HG02759 (cell line): ENCODE data around the gene IL1RAPL2.

Experiments used
- ATAC-seq: cut with Tn5 transposase; IDR thresholded peaks from one replicate; pipeline ENCODE4 v1.9.1; 2021; ENCODE audit warnings: mild to moderate bottlenecking, moderate library complexity; ENCODE audit not compliant: unreplicated experiment

Gene IL1RAPL2

DNA sequence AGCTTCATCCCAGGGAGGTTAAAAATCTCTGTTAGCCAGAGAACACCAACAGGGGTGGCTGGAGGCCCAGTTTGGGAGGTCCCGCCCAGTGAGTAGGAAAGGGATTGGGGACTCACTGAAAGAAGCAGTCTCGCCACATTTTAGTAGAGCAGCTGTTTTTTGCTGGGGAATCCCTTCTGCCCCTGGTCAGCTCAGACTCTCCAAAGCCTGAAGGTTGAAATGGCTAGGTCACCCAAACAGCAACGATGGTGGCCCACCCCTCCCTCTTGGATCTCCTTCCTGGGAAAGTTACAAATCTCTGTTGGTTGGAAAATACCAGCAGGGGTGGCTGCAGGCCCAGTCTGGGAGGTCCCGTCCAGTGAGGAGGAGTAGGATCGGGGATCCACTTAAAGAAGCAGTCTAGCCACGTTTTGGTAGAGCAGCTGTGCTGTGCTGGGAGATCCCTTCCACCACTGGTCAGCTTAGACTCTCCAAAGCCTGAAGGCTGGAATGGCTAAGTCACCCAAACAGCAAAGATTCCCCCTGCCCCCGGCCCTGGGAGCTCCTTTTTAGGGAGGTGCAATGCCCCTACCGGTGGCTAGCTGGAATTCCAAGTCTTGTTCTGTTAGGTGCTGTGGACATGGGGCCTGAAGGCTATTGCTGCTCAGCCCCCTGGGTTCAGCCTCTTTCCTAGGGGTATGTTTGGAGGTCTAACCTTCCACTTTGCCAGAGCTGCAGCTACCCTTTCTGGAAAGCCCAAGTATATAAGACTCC, 694.5 kb downstream of the IL1RAPL2 start:
- no peak for ATAC-seq

DNA sequence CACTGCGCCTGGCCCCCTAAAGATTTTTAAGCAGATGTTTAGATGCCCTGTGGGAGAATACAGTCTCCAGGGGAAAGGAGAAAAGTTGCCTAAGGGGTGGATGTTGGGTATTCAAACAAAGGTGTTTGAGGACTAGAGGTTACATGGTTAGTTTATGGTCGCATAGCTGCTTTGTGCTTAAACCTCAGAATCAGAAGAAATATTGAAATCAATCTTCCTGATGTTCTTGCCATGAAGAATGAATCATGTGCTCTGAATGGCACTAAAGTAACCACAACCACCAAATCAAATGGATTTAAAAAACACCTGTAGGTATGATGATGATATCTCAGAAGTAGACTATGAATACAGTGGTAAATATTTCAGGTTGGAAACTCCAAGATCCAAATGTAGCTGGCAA, 697.2 kb downstream of the IL1RAPL2 start:
- no peak for ATAC-seq

DNA sequence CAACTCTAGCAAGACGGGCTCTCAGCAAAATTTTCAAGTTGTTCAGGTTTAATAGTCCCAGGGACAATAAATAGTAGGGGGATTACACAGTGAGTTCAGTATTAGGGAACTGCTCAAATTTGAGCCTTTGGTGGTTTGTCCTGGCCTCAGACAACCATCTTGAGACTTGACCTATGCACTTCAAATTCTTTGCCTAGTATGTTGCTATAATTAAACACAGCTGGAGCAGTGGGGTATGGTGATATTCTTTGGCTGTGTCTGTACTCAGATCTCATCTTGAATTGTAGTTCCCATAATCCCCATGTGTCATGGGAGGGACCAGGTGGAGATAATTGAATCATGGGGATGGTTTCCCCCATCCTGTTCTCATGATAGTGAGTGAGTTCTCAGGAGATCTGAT, 697.8 kb downstream of the IL1RAPL2 start:
- ATAC-seq: no peak

DNA sequence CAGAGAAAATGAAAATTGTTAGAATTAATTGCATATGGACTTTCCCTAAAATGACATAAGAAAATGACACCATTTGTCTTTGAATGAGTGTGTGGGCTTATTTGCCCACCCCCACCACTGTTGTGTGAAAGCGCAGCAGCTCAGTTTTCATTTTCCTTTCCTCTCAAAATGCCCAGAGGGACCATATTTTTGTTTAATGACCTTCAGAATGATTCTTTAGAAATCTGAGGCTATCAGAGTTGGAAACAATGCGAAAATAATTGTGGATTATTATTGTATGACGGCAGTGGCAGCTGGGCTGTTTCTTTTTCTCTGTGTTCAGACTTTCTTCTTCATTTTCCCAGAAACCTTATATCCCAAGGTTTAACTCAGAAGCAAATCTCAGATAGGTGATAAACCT, 699.1 kb downstream of the IL1RAPL2 start:
- no peak for ATAC-seq

DNA sequence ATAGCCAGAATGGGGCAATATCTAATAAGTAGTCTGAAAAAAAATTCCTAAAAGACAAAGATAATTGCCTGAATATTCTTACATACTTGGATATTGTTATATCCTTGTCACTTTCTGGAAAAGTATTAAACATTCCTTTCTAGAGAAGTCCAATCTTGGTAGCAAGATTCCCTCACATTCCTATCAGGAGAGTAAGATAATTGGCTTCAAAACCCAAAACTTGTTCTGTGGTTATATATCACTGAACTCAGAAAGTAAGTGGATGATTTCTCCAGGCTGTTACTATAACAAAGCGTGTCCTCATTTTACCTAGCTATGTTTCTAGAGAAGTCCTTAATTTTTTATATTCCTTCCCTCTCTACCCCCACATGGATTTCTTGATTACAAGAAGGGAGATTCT, 700.5 kb downstream of the IL1RAPL2 start:
- no peak for ATAC-seq

DNA sequence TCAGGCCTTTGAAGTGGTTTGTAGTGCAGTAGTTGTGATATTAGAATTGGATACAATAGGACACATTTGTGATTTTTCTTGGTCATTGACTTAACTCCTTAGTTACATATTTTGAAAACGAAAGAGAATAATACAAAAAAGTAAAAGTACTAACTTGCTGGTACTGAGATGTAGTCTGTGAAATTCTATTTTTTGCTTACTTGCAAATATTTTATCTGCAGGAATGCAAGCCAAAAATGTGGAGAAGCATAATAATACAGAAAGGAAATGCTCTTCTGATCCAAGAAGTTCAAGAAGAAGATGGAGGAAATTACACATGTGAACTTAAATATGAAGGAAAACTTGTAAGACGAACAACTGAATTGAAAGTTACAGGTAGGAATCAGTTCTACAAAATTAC, 701.2 kb downstream of the IL1RAPL2 start:
- ATAC-seq: no peak

DNA sequence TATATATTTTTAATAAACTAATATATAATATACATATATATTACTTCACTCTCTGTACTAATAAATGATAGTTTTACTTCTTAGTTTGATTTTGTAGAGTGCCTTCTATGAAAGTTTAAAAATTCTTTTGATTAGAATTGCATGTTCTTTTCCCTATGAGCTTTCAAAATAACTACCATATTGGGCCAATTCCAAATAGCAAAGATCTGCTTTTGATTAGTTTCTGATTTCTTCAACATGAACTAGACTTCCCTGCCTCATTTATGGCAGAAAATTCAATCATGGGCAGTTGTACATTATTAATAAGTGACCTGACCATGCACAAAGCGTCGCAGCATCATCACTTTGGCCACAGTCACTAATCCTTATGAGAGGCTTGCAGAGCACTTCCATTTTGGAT, 703.4 kb downstream of the IL1RAPL2 start:
- no peak for ATAC-seq

DNA sequence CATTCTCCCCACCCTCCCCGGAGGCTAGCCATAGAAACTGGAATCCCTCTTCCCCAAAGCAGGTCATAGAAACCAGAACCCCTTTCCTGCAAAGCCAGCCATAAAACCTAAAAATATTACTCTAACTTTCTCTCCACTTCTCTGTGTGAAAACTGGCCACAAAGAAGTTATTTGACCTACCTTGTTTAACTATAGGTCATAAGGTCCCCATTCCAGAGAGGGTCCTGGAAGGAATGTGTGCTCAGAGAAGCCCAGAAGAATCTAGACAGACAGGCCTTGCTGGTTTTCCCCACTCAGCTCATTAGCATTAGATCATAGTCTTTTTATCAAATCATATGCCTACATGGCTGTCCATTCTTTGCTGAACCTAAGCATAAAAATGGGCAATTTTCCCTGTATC, 707.3 kb downstream of the IL1RAPL2 start:
- no peak for ATAC-seq

DNA sequence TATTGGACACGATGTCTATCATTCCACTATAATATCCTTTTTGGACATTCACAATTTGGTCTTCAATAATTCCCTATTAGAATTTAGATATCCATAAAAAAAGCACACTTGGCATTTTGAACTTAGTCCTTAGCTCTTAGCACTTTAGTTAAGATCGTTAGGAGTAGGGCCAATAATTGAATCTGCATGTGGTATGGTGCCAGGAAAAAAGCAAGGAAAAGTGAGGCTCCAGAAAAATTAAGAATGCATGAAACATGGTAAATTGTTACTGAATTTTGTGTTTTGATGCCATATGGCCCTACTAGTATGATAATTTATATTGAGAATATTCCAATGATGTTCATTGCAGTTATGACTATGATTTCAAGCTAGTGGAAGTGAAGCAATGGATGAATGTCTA, 708.1 kb downstream of the IL1RAPL2 start:
- no peak for ATAC-seq

DNA sequence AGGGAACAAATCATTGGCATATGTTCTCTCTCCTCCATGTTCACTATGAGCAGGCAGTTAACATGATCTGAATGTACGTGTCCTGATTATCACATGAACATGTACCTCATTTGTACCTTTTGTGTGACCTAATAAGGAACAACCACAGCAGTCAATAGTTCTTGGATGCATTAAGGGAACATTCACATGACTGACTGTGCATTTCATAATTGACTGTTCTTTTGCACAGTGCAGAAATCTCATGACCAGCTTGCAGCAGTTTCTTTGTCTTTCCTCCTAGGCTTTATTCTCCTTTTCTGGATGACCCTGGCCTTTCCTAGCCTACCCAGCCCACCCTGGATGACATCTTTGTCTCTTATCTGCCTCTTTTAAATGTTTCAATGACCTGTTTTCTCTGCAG, 711.1 kb downstream of the IL1RAPL2 start:
- ATAC-seq: no peak

DNA sequence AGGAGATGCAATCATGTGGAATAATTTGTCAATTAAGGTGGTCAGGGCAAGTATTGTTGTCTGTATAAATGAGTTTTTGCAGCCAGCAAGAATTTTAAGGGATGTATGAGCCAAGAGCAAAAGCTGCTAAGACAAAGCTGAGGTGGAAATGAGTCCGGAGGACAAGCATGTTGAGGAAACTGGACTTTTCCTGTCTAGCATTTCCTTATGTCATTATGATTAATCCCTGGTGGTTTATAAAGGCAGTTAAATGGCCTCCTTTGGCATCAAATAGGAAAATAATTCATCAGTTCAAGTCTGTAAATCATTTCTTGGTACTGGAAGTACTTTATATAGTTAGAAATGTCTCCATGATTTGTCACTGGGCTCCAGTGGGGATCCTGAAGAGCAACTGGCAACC, 716.1 kb downstream of the IL1RAPL2 start:
- no peak for ATAC-seq

DNA sequence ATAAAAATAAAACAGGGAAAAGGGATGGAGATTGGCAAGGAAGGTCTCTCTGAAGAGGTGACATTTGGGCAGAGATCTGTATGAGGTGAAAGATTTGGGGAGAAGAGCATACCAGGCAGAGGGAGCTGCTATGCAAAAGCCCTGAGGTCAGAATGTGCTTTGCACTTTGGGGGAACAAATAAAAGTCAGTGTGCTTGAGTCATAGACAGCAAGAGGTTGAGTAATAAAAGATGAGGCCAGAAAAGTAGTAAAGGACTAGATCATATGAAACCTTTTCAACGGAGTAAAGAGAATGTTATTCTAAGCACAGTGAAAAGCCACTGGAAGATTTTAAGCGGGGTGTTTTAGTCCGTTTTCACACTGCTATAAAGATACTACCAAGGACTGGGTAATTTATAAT, 731.0 kb downstream of the IL1RAPL2 start:
- ATAC-seq: no peak

DNA sequence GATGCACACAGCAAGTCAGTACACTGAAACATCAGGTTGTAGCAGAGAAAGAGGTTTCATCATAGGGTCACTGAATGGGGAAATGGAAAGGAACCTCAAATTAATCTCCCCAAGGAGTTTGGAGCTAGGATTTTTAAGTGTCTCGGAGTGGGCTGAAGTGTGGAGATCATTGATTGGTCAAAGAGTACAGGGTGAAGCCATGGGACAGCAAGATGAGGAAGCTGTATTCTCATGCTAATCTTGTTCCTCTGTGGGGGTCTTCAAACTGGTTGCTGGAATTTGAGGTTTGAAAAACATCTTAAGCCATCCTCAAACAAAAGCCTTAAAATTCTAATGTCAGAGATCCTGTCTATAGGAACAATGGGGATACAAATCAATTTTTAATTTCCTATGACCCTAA, 733.3 kb downstream of the IL1RAPL2 start:
- no peak for ATAC-seq

DNA sequence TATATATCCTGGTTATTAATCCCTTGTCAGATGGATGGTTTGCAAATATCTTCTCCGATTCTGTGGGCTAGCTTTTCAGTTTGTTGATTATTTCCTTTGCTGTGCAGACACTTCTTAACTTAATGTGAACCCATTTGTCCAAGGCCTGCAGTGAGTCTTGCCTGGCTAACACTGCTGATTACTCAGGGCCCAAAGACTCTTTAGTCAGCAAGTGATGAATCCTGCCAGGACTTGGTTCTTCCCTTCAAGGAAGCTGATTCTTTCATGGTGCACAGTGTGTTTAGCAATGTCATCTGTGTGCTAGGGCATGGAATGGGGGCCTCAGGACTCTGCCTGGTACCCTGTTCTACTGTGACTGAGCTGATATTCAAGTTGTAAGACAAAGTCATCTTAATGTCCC, 736.2 kb downstream of the IL1RAPL2 start:
- no peak for ATAC-seq

DNA sequence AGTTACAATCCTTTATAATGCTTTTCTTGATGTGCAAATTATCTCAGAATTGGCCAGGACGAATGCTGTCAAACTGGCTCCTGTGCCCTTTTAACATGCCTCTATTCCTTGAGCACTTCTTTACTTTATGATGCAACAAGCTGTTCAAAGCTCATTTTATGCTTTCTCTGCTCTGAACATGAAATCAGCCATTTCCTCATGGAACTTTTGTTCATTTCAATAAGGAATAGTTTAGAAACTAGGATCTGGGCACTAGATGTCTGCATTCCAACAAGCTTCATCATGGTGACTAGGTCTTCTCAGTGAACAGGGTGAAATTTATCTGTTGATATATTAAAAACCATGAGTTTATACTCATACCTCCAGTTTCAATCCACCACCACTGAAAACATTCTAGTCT, 741.8 kb downstream of the IL1RAPL2 start:
- ATAC-seq: no peak

DNA sequence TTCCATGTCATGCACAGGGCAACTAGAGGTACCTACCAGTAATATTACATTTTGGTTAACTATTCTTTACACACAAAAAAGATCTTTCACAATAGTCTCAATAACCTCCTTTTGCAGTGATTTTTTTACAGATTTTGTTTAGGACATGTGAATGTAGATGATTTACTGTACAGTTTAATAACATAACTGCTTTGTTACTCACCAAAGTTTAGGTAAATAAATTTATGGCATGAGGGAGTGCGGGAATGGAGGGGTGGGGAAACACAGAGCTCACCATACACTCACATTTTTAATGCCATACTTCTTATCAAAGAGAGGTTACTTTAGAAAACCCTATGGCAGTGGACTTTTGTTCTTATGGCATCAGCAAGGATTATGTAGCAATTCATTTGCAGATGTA, 747.6 kb downstream of the IL1RAPL2 start:
- ATAC-seq: no peak

DNA sequence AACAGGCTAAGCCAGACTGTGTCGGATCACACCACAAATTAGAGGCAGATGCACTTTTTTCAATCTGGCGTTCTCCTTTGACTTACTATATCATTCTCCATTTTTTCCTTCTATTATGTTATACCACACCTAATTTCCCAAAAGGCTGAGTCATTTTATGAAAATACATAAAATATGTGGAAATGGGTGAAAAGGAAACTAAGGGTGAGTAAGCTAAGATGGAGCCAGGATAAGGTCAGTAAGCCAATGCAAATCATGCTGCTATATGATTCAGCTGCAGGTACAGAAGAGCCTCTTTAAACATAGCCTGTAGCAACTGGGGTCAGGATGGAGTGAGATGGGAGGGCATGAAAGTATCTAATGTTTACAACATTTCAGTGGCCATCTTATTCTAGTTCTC, 748.5 kb downstream of the IL1RAPL2 start:
- no peak for ATAC-seq

DNA sequence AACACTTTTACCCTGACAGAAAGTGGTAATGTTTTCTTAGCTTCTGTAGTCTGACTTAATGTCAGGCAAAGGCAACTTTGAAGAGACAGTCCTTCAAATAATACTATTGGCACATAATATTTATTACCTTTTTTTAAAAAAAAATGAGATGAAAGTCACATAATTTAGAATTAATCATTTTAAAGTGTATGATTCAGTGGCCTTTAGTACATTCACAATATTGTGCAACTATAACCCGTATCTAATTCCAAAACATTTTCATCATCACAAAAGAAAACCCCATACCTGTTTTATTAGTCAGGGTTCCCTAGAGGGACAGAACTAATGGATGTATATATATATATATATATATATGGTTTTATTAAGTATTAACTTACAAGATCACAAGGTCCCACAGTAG, 749.2 kb downstream of the IL1RAPL2 start:
- ATAC-seq: no peak

DNA sequence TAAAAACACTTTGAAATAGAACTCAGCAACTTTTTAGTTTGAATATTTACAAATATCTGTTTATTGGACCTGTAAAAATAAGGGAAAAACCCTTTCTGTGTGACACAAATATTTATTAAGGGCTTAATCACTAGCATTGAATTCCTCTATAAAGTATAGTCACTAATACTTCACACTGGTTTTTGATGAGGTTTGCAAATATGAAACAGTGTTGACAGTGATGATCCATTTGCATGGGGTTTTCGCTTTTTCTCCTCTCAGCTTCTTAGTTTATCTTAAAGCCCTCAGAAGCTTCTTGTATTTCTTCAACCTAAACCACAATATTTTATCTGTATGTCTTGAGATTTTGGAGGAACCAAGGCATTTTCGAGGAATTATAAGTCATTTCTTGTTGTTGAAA, 751.1 kb downstream of the IL1RAPL2 start:
- no peak for ATAC-seq

DNA sequence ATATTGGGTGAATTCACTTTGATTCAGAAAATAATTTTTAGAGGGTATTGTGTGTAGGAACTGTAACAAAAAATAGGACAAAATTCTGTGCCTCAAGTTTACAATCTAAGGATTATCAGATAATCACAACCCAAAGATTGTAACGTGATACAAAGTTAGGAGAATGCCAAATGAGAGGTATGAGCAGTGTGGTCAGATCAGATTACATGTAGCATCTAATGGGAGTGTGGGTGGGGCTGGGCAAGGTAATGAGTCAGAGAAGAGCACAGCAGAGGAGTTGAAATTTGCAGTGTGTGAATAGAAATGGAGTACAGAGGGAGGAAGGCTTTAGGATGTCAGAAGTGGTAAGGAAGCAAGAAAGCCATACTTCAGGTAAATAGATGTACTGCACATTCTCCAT, 757.9 kb downstream of the IL1RAPL2 start:
- no peak for ATAC-seq

DNA sequence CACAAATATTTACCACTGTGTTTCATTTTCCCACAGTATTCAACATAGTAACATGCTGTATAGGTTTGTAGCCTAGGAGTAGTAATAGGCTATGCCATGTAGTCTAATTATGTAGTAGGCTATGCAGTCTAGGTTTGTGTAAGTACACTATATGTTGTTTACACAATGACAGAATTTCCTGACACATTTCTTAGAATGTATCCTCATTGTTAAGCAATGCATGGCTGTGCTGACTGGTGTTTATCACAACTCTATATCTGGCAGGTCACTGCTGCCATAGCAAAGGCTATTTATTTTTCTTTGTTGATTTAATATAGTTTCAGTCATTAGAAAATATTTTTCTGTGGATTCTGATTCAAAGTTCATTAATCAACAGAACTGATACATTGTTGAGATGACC, 762.8 kb downstream of the IL1RAPL2 start:
- ATAC-seq: no peak

DNA sequence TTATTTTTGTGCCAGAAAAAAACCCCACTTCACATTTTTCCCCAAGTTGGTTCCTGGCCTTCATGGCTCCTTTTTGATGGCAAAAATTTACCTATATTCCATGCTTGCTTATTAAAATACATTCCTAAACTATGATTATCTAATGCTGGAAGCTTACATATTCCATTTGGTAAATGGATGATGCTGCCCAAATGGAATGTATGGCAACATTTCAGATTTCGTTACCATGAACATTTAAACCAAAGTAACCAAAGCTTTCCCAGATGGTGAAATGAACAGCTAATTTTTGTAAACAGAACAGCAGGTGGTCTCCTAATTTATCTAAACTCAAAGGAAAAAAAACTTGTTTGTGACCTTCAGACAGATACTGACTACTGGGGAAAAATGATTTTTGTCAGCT, 765.2 kb downstream of the IL1RAPL2 start:
- ATAC-seq: no peak

DNA sequence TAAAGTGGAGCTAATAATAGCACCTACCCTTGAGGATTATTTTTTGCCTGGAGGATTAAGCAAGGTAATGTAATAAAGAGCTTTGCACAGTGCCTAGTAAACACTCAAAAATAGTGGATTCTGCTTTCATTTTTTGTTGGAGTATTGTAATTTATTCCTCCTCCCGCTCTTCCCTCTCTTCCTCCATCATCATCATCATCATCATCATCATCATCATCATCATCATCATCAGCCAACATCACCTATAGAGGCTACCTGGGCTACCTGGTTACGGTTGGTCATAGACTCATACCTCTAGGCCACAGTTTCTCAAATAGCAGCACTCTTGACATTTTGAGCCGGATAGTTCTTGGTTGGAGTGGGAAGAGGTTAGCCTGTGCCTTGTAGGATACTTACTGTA, 781.4 kb downstream of the IL1RAPL2 start:
- no peak for ATAC-seq
